HG03378 (cell line): ENCODE measurements around the gene TBC1D32.
"Not testable (repeated sequence)": the region's sequence is repeated elsewhere in the genome, so short reads cannot be mapped to it uniquely, and the experiment has no call there.

Experiments
- ATAC-seq: cut with Tn5 transposase; IDR thresholded peaks from one replicate; pipeline ENCODE4 v1.9.1; 2021; ENCODE audit warnings: mild to moderate bottlenecking, moderate library complexity; ENCODE audit not compliant: unreplicated experiment

TBC1D32 gene, protein sequence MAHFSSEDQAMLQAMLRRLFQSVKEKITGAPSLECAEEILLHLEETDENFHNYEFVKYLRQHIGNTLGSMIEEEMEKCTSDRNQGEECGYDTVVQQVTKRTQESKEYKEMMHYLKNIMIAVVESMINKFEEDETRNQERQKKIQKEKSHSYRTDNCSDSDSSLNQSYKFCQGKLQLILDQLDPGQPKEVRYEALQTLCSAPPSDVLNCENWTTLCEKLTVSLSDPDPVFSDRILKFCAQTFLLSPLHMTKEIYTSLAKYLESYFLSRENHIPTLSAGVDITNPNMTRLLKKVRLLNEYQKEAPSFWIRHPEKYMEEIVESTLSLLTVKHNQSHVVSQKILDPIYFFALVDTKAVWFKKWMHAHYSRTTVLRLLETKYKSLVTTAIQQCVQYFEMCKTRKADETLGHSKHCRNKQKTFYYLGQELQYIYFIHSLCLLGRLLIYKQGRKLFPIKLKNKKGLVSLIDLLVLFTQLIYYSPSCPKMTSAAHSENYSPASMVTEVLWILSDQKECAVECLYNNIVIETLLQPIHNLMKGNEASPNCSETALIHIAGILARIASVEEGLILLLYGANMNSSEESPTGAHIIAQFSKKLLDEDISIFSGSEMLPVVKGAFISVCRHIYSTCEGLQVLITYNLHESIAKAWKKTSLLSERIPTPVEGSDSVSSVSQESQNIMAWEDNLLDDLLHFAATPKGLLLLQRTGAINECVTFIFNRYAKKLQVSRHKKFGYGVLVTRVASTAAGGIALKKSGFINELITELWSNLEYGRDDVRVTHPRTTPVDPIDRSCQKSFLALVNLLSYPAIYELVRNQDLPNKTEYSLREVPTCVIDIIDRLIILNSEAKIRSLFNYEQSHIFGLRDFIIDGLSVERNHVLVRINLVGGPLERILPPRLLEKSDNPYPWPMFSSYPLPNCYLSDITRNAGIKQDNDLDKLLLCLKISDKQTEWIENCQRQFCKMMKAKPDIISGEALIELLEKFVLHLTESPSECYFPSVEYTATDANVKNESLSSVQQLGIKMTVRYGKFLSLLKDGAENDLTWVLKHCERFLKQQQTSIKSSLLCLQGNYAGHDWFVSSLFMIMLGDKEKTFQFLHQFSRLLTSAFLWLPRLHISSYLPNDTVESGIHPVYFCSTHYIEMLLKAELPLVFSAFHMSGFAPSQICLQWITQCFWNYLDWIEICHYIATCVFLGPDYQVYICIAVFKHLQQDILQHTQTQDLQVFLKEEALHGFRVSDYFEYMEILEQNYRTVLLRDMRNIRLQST

GRCh38 chr6:121334299-121335086, at the start of gene TBC1D32:
TSS of gene TBC1D32 (minus strand) at chr6:121334480. CDS start at chr6:121334430, 50 bp downstream.
- ATAC-seq, result peak; percentile 92

- ATAC-seq, result no peak
These were observed 49.2 kb upstream of the TBC1D32 start for GRCh38 chr6:121383478-121383877.

DNA sequence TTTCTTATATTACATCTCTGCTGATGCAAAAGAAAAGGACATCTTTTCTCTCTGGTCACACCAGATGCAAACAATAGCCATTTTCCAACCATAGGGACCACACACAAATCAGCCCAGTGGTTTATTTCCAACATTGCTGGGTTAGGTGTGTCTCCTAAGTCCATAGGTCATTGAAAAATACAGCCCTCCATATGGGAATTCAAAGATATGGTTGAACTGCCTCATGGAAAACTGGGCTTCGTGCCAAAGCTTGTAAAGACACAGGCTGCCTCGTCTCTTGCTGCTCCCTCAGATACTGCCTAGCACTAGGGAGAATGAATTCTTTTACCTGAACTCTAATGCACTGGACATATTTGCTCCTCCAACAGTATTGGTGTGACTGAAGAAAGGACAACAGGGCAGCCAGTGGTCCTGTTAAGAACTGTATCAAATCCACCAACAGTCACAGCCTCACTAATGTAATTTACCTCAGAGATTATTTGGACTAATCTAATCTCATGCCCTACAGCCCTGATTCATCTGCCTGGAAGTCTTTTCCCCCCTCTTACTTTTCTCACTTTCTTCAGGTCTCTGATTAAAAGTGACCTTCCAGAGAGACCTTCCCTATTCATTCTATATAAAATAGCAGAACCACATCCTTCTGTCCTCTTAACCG, 48.3 kb upstream of the TBC1D32 start:
- ATAC-seq, result no peak

- no peak for ATAC-seq
These were observed 42.1 kb upstream of the TBC1D32 start for GRCh38 chr6:121376411-121376810.

GRCh38 chr6:121374219-121374618, 39.9 kb upstream of the TBC1D32 start:
- not testable (repeated sequence) for ATAC-seq

DNA sequence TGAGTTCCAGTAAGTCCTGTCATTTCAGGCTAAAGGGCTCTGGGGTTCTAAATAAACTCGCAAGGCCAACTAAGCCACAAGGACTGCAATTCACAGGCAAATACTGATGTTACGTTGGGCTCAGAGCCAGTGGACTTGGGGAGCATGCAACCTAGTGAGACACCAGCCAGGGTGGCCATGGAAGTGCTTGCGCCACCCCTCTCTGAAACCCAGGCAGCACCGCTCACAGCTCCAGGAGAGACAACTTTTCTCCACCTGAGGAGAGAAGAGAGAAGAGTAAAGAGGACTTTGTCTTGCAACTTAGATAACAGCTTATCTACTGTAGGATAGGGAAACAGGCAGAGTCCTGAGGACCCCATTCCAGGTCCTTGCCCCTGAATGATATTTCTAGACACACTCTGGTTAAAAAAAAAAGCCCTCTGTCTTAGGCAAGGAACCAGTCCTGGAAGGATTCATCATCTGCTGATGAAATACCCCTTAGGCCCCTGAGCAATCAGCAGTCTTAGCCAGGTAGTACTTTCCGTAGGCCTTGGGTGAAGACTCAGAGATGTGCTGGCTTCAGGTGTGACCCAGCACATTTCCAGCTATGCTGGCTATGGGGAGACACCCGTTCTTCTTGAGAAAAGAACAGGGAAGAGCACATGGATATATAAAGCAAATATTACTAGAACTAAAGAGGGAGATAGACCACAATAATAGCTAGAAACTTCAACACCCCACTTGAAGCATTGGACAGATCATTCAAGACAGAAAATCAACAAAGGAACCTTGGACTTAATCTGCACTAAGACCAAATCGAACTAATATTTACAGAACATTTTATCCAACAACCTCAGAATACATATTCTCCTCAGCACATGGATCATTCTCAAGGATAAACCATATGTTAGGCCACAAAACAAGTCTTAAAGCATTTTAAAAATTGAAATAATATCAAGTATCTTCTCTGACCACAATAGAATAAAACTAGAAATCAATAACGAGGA, 31.5 kb upstream of the TBC1D32 start:
- ATAC-seq, result no peak

- no peak for ATAC-seq
These were observed 22.3 kb upstream of the TBC1D32 start for GRCh38 chr6:121356575-121356974.

- ATAC-seq, result no peak
These were observed 20.5 kb upstream of the TBC1D32 start for GRCh38 chr6:121354764-121355163.

- ATAC-seq, result no peak
These were observed 18.7 kb upstream of the TBC1D32 start for GRCh38 chr6:121352941-121353340.

GRCh38 chr6:121351916-121352315, 17.6 kb upstream of the TBC1D32 start:
- no peak for ATAC-seq

- no peak for ATAC-seq
These were observed 15.3 kb upstream of the TBC1D32 start for GRCh38 chr6:121349596-121349995.

GRCh38 chr6:121347484-121347883, 13.2 kb upstream of the TBC1D32 start:
- no peak for ATAC-seq

DNA sequence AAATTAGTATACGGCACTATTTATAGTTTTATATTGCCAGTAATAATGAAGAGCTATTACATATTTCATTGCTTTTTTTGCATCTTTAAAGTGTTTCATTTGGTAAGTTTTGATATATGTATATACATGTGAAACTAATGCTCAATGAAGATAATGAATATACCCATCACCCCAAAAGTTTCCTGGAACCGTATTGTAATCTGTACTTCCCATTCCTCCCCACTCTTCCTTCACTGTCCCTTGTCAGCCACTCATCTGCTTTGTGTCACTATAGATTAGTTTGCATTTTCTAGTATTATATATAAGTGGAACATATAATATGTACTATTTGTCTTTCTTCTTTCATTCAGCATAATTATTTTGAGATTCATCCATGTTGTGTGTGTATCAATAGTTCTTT, 10.3 kb upstream of the TBC1D32 start:
- no peak for ATAC-seq

DNA sequence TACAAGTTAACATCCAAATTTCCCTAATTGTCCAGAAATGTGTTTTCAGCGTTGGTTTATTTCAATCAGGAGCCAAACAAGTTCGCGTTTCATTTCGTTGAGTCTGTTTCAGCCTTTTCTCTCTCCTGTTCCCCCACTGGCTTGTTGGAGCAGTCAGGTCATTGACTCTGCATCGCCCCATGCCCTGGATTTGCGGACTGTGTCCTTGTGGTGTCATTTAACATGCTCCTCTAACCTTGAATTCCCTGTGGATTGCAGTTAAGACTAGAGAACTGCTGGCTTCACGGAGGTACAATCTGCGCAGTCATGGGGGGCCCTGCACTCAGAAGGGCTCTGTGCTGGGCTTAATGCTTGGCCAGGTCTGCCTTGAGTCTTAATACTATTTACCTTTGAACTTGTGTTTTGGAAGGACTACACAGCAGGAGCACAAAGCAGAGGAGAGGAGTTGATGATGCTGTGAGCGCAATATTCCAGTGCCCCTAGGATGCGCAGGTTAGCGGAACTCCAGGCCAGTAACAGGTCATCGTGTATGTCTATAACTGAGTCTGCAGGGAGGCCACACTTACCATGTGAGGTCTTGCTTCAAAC, 5.5 kb upstream of the TBC1D32 start:
- ATAC-seq, result no peak

- ATAC-seq, result no peak
These were observed 4.7 kb upstream of the TBC1D32 start for GRCh38 chr6:121338956-121339355.

GRCh38 chr6:121338366-121338765, 4.1 kb upstream of the TBC1D32 start:
- no peak for ATAC-seq

GRCh38 chr6:121335087-121336008, 1.1 kb upstream of the TBC1D32 start:
- ATAC-seq, result no peak
